ENCODE measurements around the gene RPS15A.
"Not testable (repeated sequence)": the region's sequence is repeated elsewhere in the genome, so short reads cannot be mapped to it uniquely, and the experiment has no call there.

Gene RPS15A

GRCh38 chr16:18740027-18740426 is 50.1 kb downstream of the RPS15A start:
- DNase-seq = not testable (repeated sequence)

GRCh38 chr16:18738768-18739167 is 51.4 kb downstream of the RPS15A start:
- DNase-seq = not testable (repeated sequence)

- not testable (repeated sequence) for DNase-seq
Measured at GRCh38 chr16:18734279-18734678, 55.9 kb downstream of the RPS15A start.
